Measurements from ENCODE around the gene AHCYL1.

GRCh38 chr1:110002695-110003094 lies 18.1 kb downstream of the AHCYL1 start:
- TF ChIP-seq YY1 (IDR thresholded peaks at IDR 0.05; ENCODE audit: insufficient read depth, insufficient read length): no peak
- no peak for TF ChIP-seq ZNF274 (IDR thresholded peaks at IDR 0.05; ENCODE audit: low read depth, low read length)
- no peak for TF ChIP-seq SUZ12 (IDR thresholded peaks at IDR 0.05; ENCODE audit: extremely low read depth, insufficient read depth, insufficient read length)
